KOPT-K1 (cell line): Measurements from ENCODE around the gene SLC7A5.

Source experiments
- H3K27ac ChIP-seq: fragments of 200-600 bp; sonication (generic); 2 replicates; pipeline ENCODE4 v1.5.1; 2016; ENCODE audit warnings: antibody characterized with exemption, mild to moderate bottlenecking, low read depth, low read length; ENCODE audit not compliant: poor library complexity, severe bottlenecking
- H3K36me3 ChIP-seq: fragments of 200-600 bp; sonication (generic); 2 replicates; pipeline ENCODE4 v1.5.1; 2017; ENCODE audit warnings: antibody characterized with exemption, mild to moderate bottlenecking, low read length, moderate library complexity; ENCODE audit not compliant: insufficient read depth
- H3K9me3 ChIP-seq: fragments of 200-600 bp; sonication (generic); 2 replicates; pipeline ENCODE4 v1.5.1; 2017; ENCODE audit warnings: antibody characterized with exemption, low read length, mild to moderate bottlenecking; ENCODE audit not compliant: insufficient read depth, poor library complexity, severe bottlenecking

The SLC7A5 gene

GRCh38 chr16:87836844-87837581, 32.3 kb downstream of the SLC7A5 start:
- Histone ChIP-seq H3K36me3 (peaks cover 100% of the 10 kb centered on the region), H3K27ac (no peak overlapping the region), H3K9me3 (no peaks in the 10 kb centered on the region)

- H3K9me3 ChIP-seq: no peaks in the 10 kb centered on the region
- H3K36me3 ChIP-seq: peaks cover 100% of the 10 kb centered on the region
- H3K27ac ChIP-seq: no peak overlapping the region
Observed at GRCh38 chr16:87836346-87836843, 32.9 kb downstream of the SLC7A5 start.

GRCh38 chr16:87835882-87836331, 33.4 kb downstream of the SLC7A5 start:
- H3K27ac ChIP-seq: no peak overlapping the region
- peaks cover 100% of the 10 kb centered on the region for H3K36me3 ChIP-seq
- H3K9me3 ChIP-seq: no peaks in the 10 kb centered on the region

GRCh38 chr16:87834668-87835473, 34.4 kb downstream of the SLC7A5 start:
- peaks cover 100% of the 10 kb centered on the region for H3K36me3 ChIP-seq
- no peaks in the 10 kb centered on the region for H3K9me3 ChIP-seq
- no peak overlapping the region for H3K27ac ChIP-seq

- Histone ChIP-seq H3K27ac (no peak overlapping the region), H3K9me3 (no peaks in the 10 kb centered on the region), H3K36me3 (peaks cover 99% of the 10 kb centered on the region)
Observed at GRCh38 chr16:87834005-87834667, 35.2 kb downstream of the SLC7A5 start.

- Histone ChIP-seq H3K9me3 (no peaks in the 10 kb centered on the region), H3K36me3 (peaks cover 99% of the 10 kb centered on the region), H3K27ac (no peak overlapping the region)
Observed at GRCh38 chr16:87833548-87833947, 35.8 kb downstream of the SLC7A5 start.

- peaks cover 94% of the 10 kb centered on the region for H3K36me3 ChIP-seq
Observed at GRCh38 chr16:87832741-87833502, 36.4 kb downstream of the SLC7A5 start.

GRCh38 chr16:87832137-87832527, 37.2 kb downstream of the SLC7A5 start:
- Histone ChIP-seq H3K36me3 (peaks cover 86% of the 10 kb centered on the region), H3K27ac (no peak overlapping the region), H3K9me3 (no peaks in the 10 kb centered on the region)

More at GRCh38 chr16:87832741-87833502, 36.4 kb downstream of the SLC7A5 start:
- H3K27ac ChIP-seq: no peak overlapping the region
- no peaks in the 10 kb centered on the region for H3K9me3 ChIP-seq

- peaks cover 80% of the 10 kb centered on the region for H3K36me3 ChIP-seq
- H3K27ac ChIP-seq: no peak overlapping the region
- H3K9me3 ChIP-seq: no peaks in the 10 kb centered on the region
Observed at GRCh38 chr16:87831421-87832136, 37.7 kb downstream of the SLC7A5 start.

- peaks cover 73% of the 10 kb centered on the region for H3K36me3 ChIP-seq
- no peaks in the 10 kb centered on the region for H3K9me3 ChIP-seq
- no peak overlapping the region for H3K27ac ChIP-seq
Observed at GRCh38 chr16:87830673-87831420, 38.5 kb downstream of the SLC7A5 start.

- Histone ChIP-seq H3K27ac (no peak overlapping the region), H3K36me3 (peaks cover 66% of the 10 kb centered on the region), H3K9me3 (no peaks in the 10 kb centered on the region)
Observed at GRCh38 chr16:87829988-87830672, 39.2 kb downstream of the SLC7A5 start.

GRCh38 chr16:87829622-87829980, 39.7 kb downstream of the SLC7A5 start:
- peaks cover 61% of the 10 kb centered on the region for H3K36me3 ChIP-seq
- H3K9me3 ChIP-seq: no peaks in the 10 kb centered on the region
- H3K27ac ChIP-seq: no peak overlapping the region
